OCI-LY1 (cell line): ENCODE results near the gene ELK4.

Experiments used
- H2AFZ ChIP-seq: fragments of 200-600 bp; sonication (generic), shearing (Covaris generic); 2 replicates; pipeline ENCODE4 v1.6.0; 2014; ENCODE audit warnings: antibody characterized with exemption, mild to moderate bottlenecking, low read length
- H3F3A ChIP-seq: fragments of 200-600 bp; sonication (generic), shearing (Covaris generic); 2 replicates; pipeline ENCODE4 v1.6.0; 2014; ENCODE audit warnings: mild to moderate bottlenecking, antibody characterized with exemption, low read length, moderate library complexity; ENCODE audit not compliant: insufficient read depth
- H3K27ac ChIP-seq: fragments of 200-600 bp; sonication (generic); 2 replicates; pipeline ENCODE4 v1.5.1; 2014; ENCODE audit warnings: low read length, mixed run types, mild to moderate bottlenecking, low read depth; ENCODE audit not compliant: poor library complexity, severe bottlenecking
- H3K27me3 ChIP-seq: fragments of 200-600 bp; sonication (generic); 2 replicates; pipeline ENCODE4 v1.6.0; 2014; ENCODE audit warnings: antibody characterized with exemption, mild to moderate bottlenecking, low read length, moderate library complexity; ENCODE audit not compliant: insufficient read depth
- H3K36me3 ChIP-seq: fragments of 200-600 bp; sonication (generic); 2 replicates; pipeline ENCODE4 v1.6.1; 2014; ENCODE audit warnings: mild to moderate bottlenecking, antibody characterized with exemption, low read length, moderate library complexity, mixed read lengths; ENCODE audit not compliant: insufficient read depth
- H3K4me1 ChIP-seq: fragments of 200-600 bp; sonication (generic); 2 replicates; pipeline ENCODE4 v1.5.1; 2014; ENCODE audit warnings: mild to moderate bottlenecking, low read length, moderate library complexity; ENCODE audit not compliant: insufficient read depth, severe bottlenecking
- H3K4me2 ChIP-seq: fragments of 200-600 bp; sonication (generic), shearing (Covaris generic); 2 replicates; pipeline ENCODE4 v1.6.1; 2014; ENCODE audit warnings: low read length
- H3K4me3 ChIP-seq: fragments of 200-600 bp; sonication (generic); 2 replicates; pipeline ENCODE4 v1.5.1; 2014; ENCODE audit warnings: low read length, low read depth, mild to moderate bottlenecking, mixed read lengths; ENCODE audit not compliant: poor library complexity, severe bottlenecking
- H3K79me2 ChIP-seq: fragments of 200-600 bp; shearing (Covaris generic); 2 replicates; pipeline ENCODE4 v1.6.1; 2016; ENCODE audit warnings: mixed run types, low read length, mixed read lengths; ENCODE audit not compliant: insufficient read depth
- H3K9ac ChIP-seq: fragments of 200-600 bp; sonication (generic), shearing (Covaris generic); 2 replicates; pipeline ENCODE4 v1.6.1; 2014; ENCODE audit warnings: mild to moderate bottlenecking, low read length, mixed read lengths
- H3K9me2 ChIP-seq: fragments of 200-600 bp; sonication (generic), shearing (Covaris generic); 2 replicates; pipeline ENCODE4 v1.6.1; 2014; ENCODE audit warnings: low read depth, mild to moderate bottlenecking, low read length, mixed read lengths
- H3K9me3 ChIP-seq: fragments of 200-600 bp; shearing (Covaris generic); 2 replicates; pipeline ENCODE4 v1.6.1; 2014; ENCODE audit warnings: low read length, mixed read lengths
- H4K20me1 ChIP-seq: fragments of 200-600 bp; sonication (generic), shearing (Covaris generic); 2 replicates; pipeline ENCODE4 v1.6.0; 2016; ENCODE audit warnings: mild to moderate bottlenecking, low read length; ENCODE audit not compliant: insufficient read depth
- CTCF ChIP-seq: fragments of 200-600 bp; sonication (generic), shearing (Covaris generic); IDR thresholded peaks from 2 replicates; pipeline ENCODE4 v1.5.1; 2017; ENCODE audit warnings: mild to moderate bottlenecking, antibody characterized with exemption, low read length, moderate library complexity, mixed read lengths
- EZH2 ChIP-seq: fragments of 200-600 bp; sonication (generic), shearing (Covaris generic); IDR thresholded peaks from 2 replicates; pipeline ENCODE4 v1.8.0; 2017; ENCODE audit warnings: borderline replicate concordance, mixed run types, mild to moderate bottlenecking, antibody characterized with exemption, low read length, moderate library complexity, mixed read lengths

The ELK4 gene

GRCh38 chr1:205580923-205581180, 51.0 kb downstream of the ELK4 start:
- no peak overlapping the region for H3K27ac ChIP-seq
- no peak overlapping the region for H3K4me3 ChIP-seq
- no peaks in the 10 kb centered on the region for H3K9me2 ChIP-seq
- H3K27me3 ChIP-seq = 0 out of 2 replicates have a peak, but pooled peaks cover 9% of the 10 kb centered on the region
- no peaks in the 10 kb centered on the region for H3F3A ChIP-seq
- TF ChIP-seq CTCF = no peak
- TF ChIP-seq EZH2 = no peak
- H3K4me2 ChIP-seq = no peak overlapping the region
- H3K4me1 ChIP-seq = peaks cover 13% of the 10 kb centered on the region
- no peaks in the 10 kb centered on the region for H3K36me3 ChIP-seq
- no peaks in the 10 kb centered on the region for H3K79me2 ChIP-seq
- H3K9ac ChIP-seq = no peak overlapping the region
- H4K20me1 ChIP-seq = no peaks in the 10 kb centered on the region
- no peaks in the 10 kb centered on the region for H3K9me3 ChIP-seq
- no peak overlapping the region for H2AFZ ChIP-seq

DNA sequence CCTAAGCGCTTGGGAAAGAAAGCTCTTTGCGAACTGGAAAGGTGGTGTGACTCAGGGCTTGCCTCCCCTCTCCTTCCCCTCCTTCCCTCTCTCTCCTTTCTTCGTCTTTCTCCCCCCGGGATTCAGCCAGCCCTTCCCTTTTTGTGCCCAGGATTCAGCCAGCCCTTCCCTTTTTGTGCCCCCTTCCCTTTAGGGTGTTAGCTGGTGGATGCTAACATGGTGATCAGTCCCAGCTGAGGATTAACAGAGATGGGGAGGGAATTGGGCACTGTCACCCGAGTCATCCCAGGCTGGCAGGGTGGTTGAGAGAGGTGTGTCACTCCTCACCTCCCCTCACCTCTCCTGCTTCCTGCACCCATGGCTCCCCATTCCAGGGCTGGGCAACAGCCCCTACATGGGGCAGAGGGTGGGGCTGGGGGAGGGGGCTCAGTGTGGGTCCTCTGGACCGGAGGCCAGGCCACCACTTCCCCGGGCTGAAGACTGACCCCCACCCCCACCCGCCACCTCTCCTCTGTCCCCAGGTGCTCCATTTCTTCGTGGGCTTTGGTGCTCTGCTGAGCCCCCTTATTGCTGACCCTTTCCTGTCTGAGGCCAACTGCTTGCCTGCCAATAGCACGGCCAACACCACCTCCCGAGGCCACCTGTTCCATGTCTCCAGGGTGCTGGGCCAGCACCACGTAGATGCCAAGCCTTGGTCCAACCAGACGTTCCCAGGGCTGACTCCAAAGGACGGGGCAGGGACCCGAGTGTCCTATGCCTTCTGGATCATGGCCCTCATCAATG, 51.5 kb downstream of the ELK4 start:
- no peak overlapping the region for H2AFZ ChIP-seq
- H3K27ac ChIP-seq = no peak overlapping the region
- 0 out of 2 replicates have a peak, but pooled peaks cover 9% of the 10 kb centered on the region for H3K27me3 ChIP-seq

GRCh38 chr1:205579711-205580110, 52.1 kb downstream of the ELK4 start:
- TF ChIP-seq EZH2 (no peak), CTCF (no peak)
- peaks cover 13% of the 10 kb centered on the region for H3K4me1 ChIP-seq
- no peak overlapping the region for H2AFZ ChIP-seq
- H3K27me3 ChIP-seq = 0 out of 2 replicates have a peak, but pooled peaks cover 9% of the 10 kb centered on the region
- H3K36me3 ChIP-seq = no peaks in the 10 kb centered on the region
- no peak overlapping the region for H3K4me3 ChIP-seq
- H3K9ac ChIP-seq = no peak overlapping the region
- H4K20me1 ChIP-seq = no peaks in the 10 kb centered on the region
- H3K9me2 ChIP-seq = no peaks in the 10 kb centered on the region
- no peaks in the 10 kb centered on the region for H3F3A ChIP-seq
- H3K4me2 ChIP-seq = no peak overlapping the region
- no peaks in the 10 kb centered on the region for H3K9me3 ChIP-seq
- H3K27ac ChIP-seq = no peak overlapping the region
- H3K79me2 ChIP-seq = no peaks in the 10 kb centered on the region

More for the DNA sequence above, 51.5 kb downstream of the ELK4 start:
- no peaks in the 10 kb centered on the region for H3K9me2 ChIP-seq
- H3K9me3 ChIP-seq = no peaks in the 10 kb centered on the region
- H3K79me2 ChIP-seq = no peaks in the 10 kb centered on the region
- TF ChIP-seq CTCF (no peak), EZH2 (no peak)
- peaks cover 13% of the 10 kb centered on the region for H3K4me1 ChIP-seq
- H4K20me1 ChIP-seq = no peaks in the 10 kb centered on the region
- no peak overlapping the region for H3K4me3 ChIP-seq
- no peak overlapping the region for H3K4me2 ChIP-seq
- no peaks in the 10 kb centered on the region for H3K36me3 ChIP-seq
- no peaks in the 10 kb centered on the region for H3F3A ChIP-seq
- H3K9ac ChIP-seq = no peak overlapping the region
